Measurements from ENCODE around the gene TFDP3. TPM values are rescaled to one million over a fixed set of nuclear protein-coding genes. Genes with fewer than 3 reads are reported as not detected.

The TFDP3 gene
- polyA plus RNA-seq, 1 donor from 2014 or later: not detected

DNA sequence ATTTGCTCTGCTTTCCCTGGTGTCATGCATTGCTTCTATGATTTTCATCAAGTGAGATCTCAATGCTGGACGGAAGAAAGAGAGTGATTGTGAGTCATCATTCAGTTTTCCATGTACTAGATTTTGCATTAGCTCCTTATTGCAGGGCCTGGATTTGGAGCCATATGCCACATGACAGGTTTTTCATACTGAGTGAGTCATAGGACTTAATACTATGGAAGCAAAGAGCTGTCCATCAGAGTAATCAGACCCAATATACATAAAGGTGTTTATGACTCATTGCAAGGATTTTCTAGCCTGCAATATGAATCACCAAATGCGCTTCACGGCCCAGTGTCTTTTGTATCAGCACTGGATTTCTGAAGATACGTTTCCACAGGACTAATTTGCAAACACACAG is 11.2 kb upstream of the TFDP3 start:
- TF ChIP-seq POLR2AphosphoS5 (IDR thresholded peaks at IDR 0.05) (no peak), SMC3 (conservative IDR thresholded peaks at IDR 0.05; ENCODE audit: poor library complexity) (no peak), EP300 (conservative IDR thresholded peaks at IDR 0.05; ENCODE audit: poor library complexity, severe bottlenecking) (no peak), RAD21 (conservative IDR thresholded peaks at IDR 0.05) (no peak), TAF1 (IDR thresholded peaks at IDR 0.05; ENCODE audit: low read depth) (no peak), MXI1 (conservative IDR thresholded peaks at IDR 0.05; ENCODE audit: poor library complexity, severe bottlenecking) (no peak), EZH2 (IDR thresholded peaks at IDR 0.05; ENCODE audit: borderline replicate concordance, insufficient read depth, low read length, poor library complexity, severe bottlenecking) (no peak)
- TF ChIP-seq, protein P1, sequence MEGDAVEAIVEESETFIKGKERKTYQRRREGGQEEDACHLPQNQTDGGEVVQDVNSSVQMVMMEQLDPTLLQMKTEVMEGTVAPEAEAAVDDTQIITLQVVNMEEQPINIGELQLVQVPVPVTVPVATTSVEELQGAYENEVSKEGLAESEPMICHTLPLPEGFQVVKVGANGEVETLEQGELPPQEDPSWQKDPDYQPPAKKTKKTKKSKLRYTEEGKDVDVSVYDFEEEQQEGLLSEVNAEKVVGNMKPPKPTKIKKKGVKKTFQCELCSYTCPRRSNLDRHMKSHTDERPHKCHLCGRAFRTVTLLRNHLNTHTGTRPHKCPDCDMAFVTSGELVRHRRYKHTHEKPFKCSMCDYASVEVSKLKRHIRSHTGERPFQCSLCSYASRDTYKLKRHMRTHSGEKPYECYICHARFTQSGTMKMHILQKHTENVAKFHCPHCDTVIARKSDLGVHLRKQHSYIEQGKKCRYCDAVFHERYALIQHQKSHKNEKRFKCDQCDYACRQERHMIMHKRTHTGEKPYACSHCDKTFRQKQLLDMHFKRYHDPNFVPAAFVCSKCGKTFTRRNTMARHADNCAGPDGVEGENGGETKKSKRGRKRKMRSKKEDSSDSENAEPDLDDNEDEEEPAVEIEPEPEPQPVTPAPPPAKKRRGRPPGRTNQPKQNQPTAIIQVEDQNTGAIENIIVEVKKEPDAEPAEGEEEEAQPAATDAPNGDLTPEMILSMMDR (IDR thresholded peaks at IDR 0.05; ENCODE audit: poor library complexity, severe bottlenecking): no peak
- TF ChIP-seq, protein P2, sequence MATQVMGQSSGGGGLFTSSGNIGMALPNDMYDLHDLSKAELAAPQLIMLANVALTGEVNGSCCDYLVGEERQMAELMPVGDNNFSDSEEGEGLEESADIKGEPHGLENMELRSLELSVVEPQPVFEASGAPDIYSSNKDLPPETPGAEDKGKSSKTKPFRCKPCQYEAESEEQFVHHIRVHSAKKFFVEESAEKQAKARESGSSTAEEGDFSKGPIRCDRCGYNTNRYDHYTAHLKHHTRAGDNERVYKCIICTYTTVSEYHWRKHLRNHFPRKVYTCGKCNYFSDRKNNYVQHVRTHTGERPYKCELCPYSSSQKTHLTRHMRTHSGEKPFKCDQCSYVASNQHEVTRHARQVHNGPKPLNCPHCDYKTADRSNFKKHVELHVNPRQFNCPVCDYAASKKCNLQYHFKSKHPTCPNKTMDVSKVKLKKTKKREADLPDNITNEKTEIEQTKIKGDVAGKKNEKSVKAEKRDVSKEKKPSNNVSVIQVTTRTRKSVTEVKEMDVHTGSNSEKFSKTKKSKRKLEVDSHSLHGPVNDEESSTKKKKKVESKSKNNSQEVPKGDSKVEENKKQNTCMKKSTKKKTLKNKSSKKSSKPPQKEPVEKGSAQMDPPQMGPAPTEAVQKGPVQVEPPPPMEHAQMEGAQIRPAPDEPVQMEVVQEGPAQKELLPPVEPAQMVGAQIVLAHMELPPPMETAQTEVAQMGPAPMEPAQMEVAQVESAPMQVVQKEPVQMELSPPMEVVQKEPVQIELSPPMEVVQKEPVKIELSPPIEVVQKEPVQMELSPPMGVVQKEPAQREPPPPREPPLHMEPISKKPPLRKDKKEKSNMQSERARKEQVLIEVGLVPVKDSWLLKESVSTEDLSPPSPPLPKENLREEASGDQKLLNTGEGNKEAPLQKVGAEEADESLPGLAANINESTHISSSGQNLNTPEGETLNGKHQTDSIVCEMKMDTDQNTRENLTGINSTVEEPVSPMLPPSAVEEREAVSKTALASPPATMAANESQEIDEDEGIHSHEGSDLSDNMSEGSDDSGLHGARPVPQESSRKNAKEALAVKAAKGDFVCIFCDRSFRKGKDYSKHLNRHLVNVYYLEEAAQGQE (IDR thresholded peaks at IDR 0.05; ENCODE audit: borderline replicate concordance): no peak
- H3K27me3 ChIP-seq (ENCODE audit: insufficient read depth, low read depth, low read length): no peaks in the 10 kb centered on the region

DNA sequence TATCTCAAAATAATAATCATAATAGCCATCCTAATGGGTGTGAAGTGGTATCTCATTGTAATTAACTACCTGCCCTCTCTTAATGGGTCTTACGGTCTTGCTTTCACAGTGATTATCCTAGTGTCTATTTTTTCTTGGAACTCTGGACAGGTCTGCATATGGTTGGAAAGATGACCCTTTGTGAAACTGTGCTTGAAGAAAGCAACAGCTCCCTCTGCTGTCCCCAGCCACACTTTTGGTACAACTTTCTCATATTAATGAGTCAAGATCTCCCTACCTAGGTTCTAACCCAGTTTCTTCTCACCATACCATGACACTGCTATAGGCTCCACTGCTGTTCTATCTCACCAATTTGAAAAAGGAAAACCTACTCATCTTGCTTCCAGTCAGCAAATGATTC is 2.4 kb downstream of the TFDP3 start:
- no peaks in the 10 kb centered on the region for H3K79me2 ChIP-seq (replicated peaks; ENCODE audit: insufficient read depth, low read length)
- no peak overlapping the region for H3K4me3 ChIP-seq (ENCODE audit: low read length)
- TF ChIP-seq POLR2AphosphoS5 (IDR thresholded peaks at IDR 0.05) (no peak), RAD21 (conservative IDR thresholded peaks at IDR 0.05) (no peak), TAF1 (IDR thresholded peaks at IDR 0.05; ENCODE audit: low read depth) (no peak), EZH2 (IDR thresholded peaks at IDR 0.05; ENCODE audit: borderline replicate concordance, insufficient read depth, low read length, poor library complexity, severe bottlenecking) (no peak), EP300 (conservative IDR thresholded peaks at IDR 0.05; ENCODE audit: poor library complexity, severe bottlenecking) (no peak), MXI1 (conservative IDR thresholded peaks at IDR 0.05; ENCODE audit: poor library complexity, severe bottlenecking) (no peak), SMC3 (conservative IDR thresholded peaks at IDR 0.05; ENCODE audit: poor library complexity) (no peak)
- TF ChIP-seq, protein P2 (IDR thresholded peaks at IDR 0.05; ENCODE audit: borderline replicate concordance): no peak
- TF ChIP-seq, protein P1 (IDR thresholded peaks at IDR 0.05; ENCODE audit: poor library complexity, severe bottlenecking): no peak
- H4K20me1 ChIP-seq (ENCODE audit: insufficient read depth): no peaks in the 10 kb centered on the region
- no peaks in the 10 kb centered on the region for H3K36me3 ChIP-seq (ENCODE audit: insufficient read depth, low read length)
- H2AFZ ChIP-seq (ENCODE audit: low read depth, low read length): no peak overlapping the region
- no peak overlapping the region for H3K4me2 ChIP-seq (ENCODE audit: low read length)
- no peaks in the 10 kb centered on the region for H3K9me2 ChIP-seq (ENCODE audit: insufficient read depth, low read length)
- no peaks in the 10 kb centered on the region for H3F3A ChIP-seq (ENCODE audit: insufficient read depth, low read length, poor library complexity, severe bottlenecking)
- H3K9me3 ChIP-seq (ENCODE audit: low read length): no peaks in the 10 kb centered on the region
- H3K9ac ChIP-seq (ENCODE audit: low read length): no peak overlapping the region
- no peaks in the 10 kb centered on the region for H3K27me3 ChIP-seq (ENCODE audit: insufficient read depth, low read depth, low read length)
- H3K27ac ChIP-seq (ENCODE audit: low read length): no peak overlapping the region

More for the DNA sequence above, 11.2 kb upstream of the TFDP3 start:
- Histone ChIP-seq H3F3A (ENCODE audit: insufficient read depth, low read length, poor library complexity, severe bottlenecking) (no peaks in the 10 kb centered on the region), H3K9me2 (ENCODE audit: insufficient read depth, low read length) (no peaks in the 10 kb centered on the region), H3K4me2 (ENCODE audit: low read length) (no peak overlapping the region), H3K9me3 (ENCODE audit: low read length) (no peaks in the 10 kb centered on the region), H3K79me2 (replicated peaks; ENCODE audit: insufficient read depth, low read length) (no peaks in the 10 kb centered on the region), H3K4me3 (ENCODE audit: low read length) (no peak overlapping the region), H3K36me3 (ENCODE audit: insufficient read depth, low read length) (no peaks in the 10 kb centered on the region), H3K9ac (ENCODE audit: low read length) (no peak overlapping the region), H4K20me1 (ENCODE audit: insufficient read depth) (no peaks in the 10 kb centered on the region), H3K27ac (ENCODE audit: low read length) (no peak overlapping the region), H2AFZ (ENCODE audit: low read depth, low read length) (no peak overlapping the region)

Measured in neural cell (in vitro differentiated cells).